Keratinocyte (primary cell): ENCODE measurements around the gene ATF7. TPM values are rescaled to one million over a fixed set of nuclear protein-coding genes. Genes with fewer than 3 reads are reported as not detected.

Experiments
- DNase-seq: peaks from one replicate; pipeline ENCODE4 v3.0.0-alpha.2; 2011; ENCODE audit warnings: low read depth, missing footprints, low spot score
- FAIRE-seq: peaks from 2 replicates; lab custom pipeline; 2011; peaks lifted over from hg19 to GRCh38; lab: Jason Lieb, UNC
- H2AFZ ChIP-seq: 2 replicates; pipeline ENCODE4 v1.6.0; 2012; ENCODE audit warnings: low read length, control low read depth, inconsistent platforms; ENCODE audit not compliant: control insufficient read depth
- H3K27ac ChIP-seq: 2 replicates; pipeline ENCODE4 v1.5.1; 2011; ENCODE audit warnings: low read length; ENCODE audit not compliant: control insufficient read depth, insufficient read depth
- H3K27me3 ChIP-seq: 3 replicates; pipeline ENCODE4 v1.6.0; 2011; ENCODE audit warnings: low read length; ENCODE audit not compliant: control insufficient read depth, insufficient read depth; ENCODE audit errors: extremely low read depth
- H3K36me3 ChIP-seq, 2 experiments: 2 replicates in 1 of 2; 3 replicates in 1 of 2; pipeline ENCODE4 v1.5.1; 2011; ENCODE audit warnings: low read length in 2 of 2, mild to moderate bottlenecking in 1 of 2; ENCODE audit not compliant: control insufficient read depth in 2 of 2, insufficient read depth in 2 of 2; ENCODE audit errors: extremely low read depth in 1 of 2
- H3K4me1 ChIP-seq: 3 replicates; pipeline ENCODE4 v1.5.1; 2011; ENCODE audit warnings: low read length; ENCODE audit not compliant: control insufficient read depth, insufficient read depth; ENCODE audit errors: extremely low read depth
- H3K4me2 ChIP-seq: 3 replicates; pipeline ENCODE4 v1.6.0; 2011; ENCODE audit warnings: low read depth, low read length; ENCODE audit not compliant: control insufficient read depth, insufficient read depth; ENCODE audit errors: extremely low read depth
- H3K4me3 ChIP-seq, 3 experiments: fragments of 200-600 bp in 1 of 3; sonication (generic) in 1 of 3; 2 replicates in 2 of 3; 3 replicates in 1 of 3; pipeline ENCODE4 v1.5.1; 2011 to 2016; ENCODE audit warnings: low read length in 3 of 3, mild to moderate bottlenecking in 3 of 3, control low read depth in 2 of 3, inconsistent platforms in 1 of 3, low read depth in 1 of 3, mixed read lengths in 1 of 3, mixed run types in 1 of 3, moderate library complexity in 1 of 3; ENCODE audit not compliant: control insufficient read depth in 2 of 3, insufficient read depth in 2 of 3; ENCODE audit errors: extremely low read depth in 1 of 3
- H3K79me2 ChIP-seq: 2 replicates; pipeline ENCODE4 v1.6.0; 2012; ENCODE audit warnings: low read length; ENCODE audit not compliant: control insufficient read depth, insufficient read depth
- H3K9ac ChIP-seq: 3 replicates; pipeline ENCODE4 v1.6.0; 2011; ENCODE audit warnings: low read length; ENCODE audit not compliant: control insufficient read depth, insufficient read depth; ENCODE audit errors: extremely low read depth
- H3K9me1 ChIP-seq: 3 replicates; pipeline ENCODE4 v1.6.0; 2011; ENCODE audit warnings: low read length; ENCODE audit not compliant: control insufficient read depth, insufficient read depth; ENCODE audit errors: extremely low read depth
- H3K9me3 ChIP-seq: 2 replicates; pipeline ENCODE4 v1.5.1; 2012; ENCODE audit warnings: low read depth, low read length; ENCODE audit not compliant: control insufficient read depth
- H4K20me1 ChIP-seq: 3 replicates; pipeline ENCODE4 v1.6.0; 2011; ENCODE audit warnings: low read length; ENCODE audit not compliant: control insufficient read depth, insufficient read depth; ENCODE audit errors: extremely low read depth
- CTCF ChIP-seq, 3 experiments: IDR thresholded peaks in 1 of 3; conservative IDR thresholded peaks in 1 of 3; optimal IDR thresholded peaks in 1 of 3; 2 replicates in 2 of 3; 3 replicates in 1 of 3; pipeline versions ENCODE3 to v1.5.1; 2011; ENCODE audit warnings: low read length in 3 of 3, mild to moderate bottlenecking in 3 of 3, moderate library complexity in 2 of 3, control low read depth in 1 of 3, inconsistent platforms in 1 of 3; ENCODE audit not compliant: insufficient read depth in 2 of 3; ENCODE audit errors: extremely low read depth in 1 of 3
- EZH2 ChIP-seq: IDR thresholded peaks from one replicate; pipeline ENCODE4 v1.6.1; 2012; ENCODE audit warnings: inconsistent platforms, mild to moderate bottlenecking, low read length, moderate library complexity
- dilution Hi-C: fragments of 300-500 bp; cut with MboI; formaldehyde crosslinking; loops from one replicate; pipeline ENCODE4 v1.7.0; 2020; ENCODE audit warnings: low sequenced_read_pairs; ENCODE audit not compliant: extremely low pct_ligation_motif_present
- polyA plus RNA-seq, 5 experiments: library from polyadenylated mRNA; depleted of rRNA in 3 of 5; stranded (reverse) in 3 of 5; stranded (forward) in 1 of 5; unstranded in 1 of 5; fragments of >200 nt; gene quantifications; 1 replicate in 1 of 5; 2 replicates in 3 of 5; 3 replicates in 1 of 5; pipeline versions ENCODE4 v1.2.1 to v1.2.3, GENCODE V29; 2011 to 2012; ENCODE audit warnings: missing spikeins in 2 of 5, low read depth in 1 of 5, low replicate concordance in 1 of 5

The ATF7 gene
- polyA plus RNA-seq, 1 donor (not counting 4 experiments of a cell fraction or from before 2014, with no cell fraction given) = 16.3 TPM

- no peaks in the 10 kb centered on the region for H3K36me3 ChIP-seq
- H3K9ac ChIP-seq = no peak overlapping the region
- no peak overlapping the region for H3K4me2 ChIP-seq
- H3K9me1 ChIP-seq = no peaks in the 10 kb centered on the region
- no peak overlapping the region for H2AFZ ChIP-seq
- H3K4me1 ChIP-seq = peaks cover 18% of the 10 kb centered on the region
- no peaks in the 10 kb centered on the region for H3K27me3 ChIP-seq
- FAIRE-seq = no peak
- TF ChIP-seq CTCF (optimal IDR thresholded peaks at IDR 0.05 in 1 of 3, IDR thresholded peaks at IDR 0.05 in 1 of 3, conservative IDR thresholded peaks at IDR 0.05 in 1 of 3; ENCODE audit: extremely low read depth in 1 of 3, insufficient read depth in 2 of 3, low read length in 3 of 3) = no peak
- TF ChIP-seq EZH2 = no peak
- no peak for DNase-seq
- no peaks in the 10 kb centered on the region for H3K9me3 ChIP-seq
- dilution Hi-C loops = no loop called here
- no peak overlapping the region for H3K4me3 ChIP-seq
- no peaks in the 10 kb centered on the region for H4K20me1 ChIP-seq
- H3K79me2 ChIP-seq = no peaks in the 10 kb centered on the region
- H3K27ac ChIP-seq = no peak overlapping the region
Observed at GRCh38 chr12:53563452-53564028, 62.6 kb downstream of the ATF7 start.

- peak overlapping the region; percentile 10 for H3K9ac ChIP-seq
- H3K36me3 ChIP-seq = no peaks in the 10 kb centered on the region
- H3K9me3 ChIP-seq = no peaks in the 10 kb centered on the region
- H3K27me3 ChIP-seq = no peaks in the 10 kb centered on the region
- peak overlapping the region; percentile 73 for H3K4me2 ChIP-seq
- no peak for FAIRE-seq
- no peaks in the 10 kb centered on the region for H3K9me1 ChIP-seq
- peaks cover 16% of the 10 kb centered on the region for H3K4me1 ChIP-seq
- H3K79me2 ChIP-seq = no peaks in the 10 kb centered on the region
- H2AFZ ChIP-seq = no peak overlapping the region
- TF ChIP-seq CTCF (optimal IDR thresholded peaks at IDR 0.05 in 1 of 3, IDR thresholded peaks at IDR 0.05 in 1 of 3, conservative IDR thresholded peaks at IDR 0.05 in 1 of 3; ENCODE audit: extremely low read depth in 1 of 3, insufficient read depth in 2 of 3, low read length in 3 of 3) = no peak
- no peak for TF ChIP-seq EZH2
- no peak for DNase-seq
- dilution Hi-C loops = no loop called here
- no peaks in the 10 kb centered on the region for H4K20me1 ChIP-seq
- H3K27ac ChIP-seq = peak overlapping the region; percentile 64
- H3K4me3 ChIP-seq = peak overlapping the region in 1 of 3 experiments; percentile 26
Observed at GRCh38 chr12:53561590-53561953, 64.6 kb downstream of the ATF7 start.
